Stimulated activated CD8-positive, alpha-beta memory T cell treated with anti-CD3 and anti-CD28 coated beads, Interleukin-2, amount 100 ng/mL, for 1 hour (primary cell): ENCODE measurements around the gene LYG1.
A peak's percentile ranks its signal among the peaks of the same experiment; 100 is the strongest.
"Not testable (repeated sequence)": the region's sequence is repeated elsewhere in the genome, so short reads cannot be mapped to it uniquely, and the experiment has no call there.

Source experiments
- DNase-seq, 2 donors: peaks; one replicate each; pipeline ENCODE4 v3.0.0-alpha.2; 2020; ENCODE audit warnings: low read depth in 2 of 2

The LYG1 gene

GRCh38 chr2:99301097-99301496 is at the start of gene LYG1:
TSS of gene LYG1 (minus strand) at chr2:99301197. CDS start at chr2:99295670, 5,527 bp downstream.
- DNase-seq = not testable (repeated sequence)

- DNase-seq = no peak
Observed at GRCh38 chr2:99350194-99350593, 49.2 kb upstream of the LYG1 start.

- no peak for DNase-seq
Observed at GRCh38 chr2:99348173-99348572, 47.2 kb upstream of the LYG1 start.

GRCh38 chr2:99346218-99346617 is 45.2 kb upstream of the LYG1 start:
- no peak for DNase-seq

- DNase-seq = not testable (repeated sequence)
Observed at GRCh38 chr2:99345446-99345845, 44.4 kb upstream of the LYG1 start.

GRCh38 chr2:99342536-99342935 is 41.5 kb upstream of the LYG1 start:
- no peak for DNase-seq

GRCh38 chr2:99340669-99341236 is 39.8 kb upstream of the LYG1 start:
- DNase-seq = no peak

- DNase-seq = no peak
Observed at GRCh38 chr2:99338029-99338585, 37.1 kb upstream of the LYG1 start.

- peak; percentile 83 to 90 for DNase-seq
Observed at GRCh38 chr2:99337113-99338028, 36.4 kb upstream of the LYG1 start, which contains the start of gene EIF5B. TSS of gene EIF5B (plus strand) at chr2:99337389. CDS start at chr2:99337555, 166 bp downstream.

- DNase-seq = peak in 1 of 2 donors; percentile 0
Observed at GRCh38 chr2:99336804-99337112, 35.8 kb upstream of the LYG1 start.

GRCh38 chr2:99335911-99336803 is 35.2 kb upstream of the LYG1 start, which contains the start of gene TXNDC9:
TSS of gene TXNDC9 (minus strand) at chr2:99336333. CDS start at chr2:99333210, 3,123 bp downstream.
- peak; percentile 95 to 96 for DNase-seq

- no peak for DNase-seq
Observed at GRCh38 chr2:99325384-99325783, 24.4 kb upstream of the LYG1 start.

- DNase-seq = not testable (repeated sequence)
Observed at GRCh38 chr2:99317873-99318200, 16.8 kb upstream of the LYG1 start.

- DNase-seq = no peak
Observed at GRCh38 chr2:99317161-99317872, 16.3 kb upstream of the LYG1 start.

GRCh38 chr2:99299580-99299979 is 1.4 kb downstream of the LYG1 start:
- DNase-seq = no peak

- DNase-seq = no peak
Observed at GRCh38 chr2:99297994-99298393, 3.0 kb downstream of the LYG1 start.

- DNase-seq = no peak
Observed at GRCh38 chr2:99285526-99285925, 15.5 kb downstream of the LYG1 start.

GRCh38 chr2:99279969-99280695 is 20.9 kb downstream of the LYG1 start:
- no peak for DNase-seq

- DNase-seq = no peak
Observed at GRCh38 chr2:99278793-99279291, 22.2 kb downstream of the LYG1 start.

- DNase-seq = not testable (repeated sequence)
Observed at GRCh38 chr2:99278195-99278765, 22.7 kb downstream of the LYG1 start.
